Measurements from ENCODE around the gene KNDC1.

KNDC1 gene

GRCh38 chr10:133199992-133200611 is 40.1 kb downstream of the KNDC1 start:
- no peak for TF ChIP-seq CTCF (IDR thresholded peaks at IDR 0.05; ENCODE audit: extremely low read depth, missing control alignments)
- DNase-seq (ENCODE audit: low spot score): no peak

DNA sequence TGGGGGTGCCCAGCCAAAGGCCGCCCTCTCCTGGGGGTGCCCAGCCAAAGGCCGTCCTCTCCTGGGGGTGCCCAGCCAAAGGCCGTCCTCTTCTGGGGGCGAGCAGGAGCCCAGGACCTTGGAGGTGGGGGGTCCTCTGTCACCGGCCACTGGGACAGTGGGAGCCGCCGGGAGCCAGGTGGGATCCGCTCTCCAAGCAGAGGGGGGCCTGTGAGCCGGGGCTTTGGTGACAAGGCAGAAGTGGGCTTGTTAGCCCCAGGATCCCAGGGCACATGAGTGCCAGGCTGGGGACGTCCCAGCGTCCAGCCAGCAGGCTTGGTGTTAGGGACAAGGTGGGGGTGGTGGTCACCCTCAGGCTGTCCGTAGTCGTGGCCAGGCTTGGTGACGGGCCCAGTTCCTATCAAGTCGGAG is 40.6 kb downstream of the KNDC1 start:
- no peak for DNase-seq (ENCODE audit: low spot score)
- no peak for TF ChIP-seq CTCF (IDR thresholded peaks at IDR 0.05; ENCODE audit: extremely low read depth, missing control alignments)

GRCh38 chr10:133201151-133201947 is 41.3 kb downstream of the KNDC1 start:
- TF ChIP-seq CTCF (IDR thresholded peaks at IDR 0.05; ENCODE audit: extremely low read depth, missing control alignments): no peak
- DNase-seq (ENCODE audit: low spot score): no peak

GRCh38 chr10:133201948-133202725 is 42.1 kb downstream of the KNDC1 start:
- DNase-seq (ENCODE audit: low spot score): no peak
- no peak for TF ChIP-seq CTCF (IDR thresholded peaks at IDR 0.05; ENCODE audit: extremely low read depth, missing control alignments)

- TF ChIP-seq CTCF (IDR thresholded peaks at IDR 0.05; ENCODE audit: extremely low read depth, missing control alignments): no peak
- DNase-seq (ENCODE audit: low spot score): no peak
These were observed 43.0 kb downstream of the KNDC1 start for GRCh38 chr10:133202778-133203651.

- no peak for DNase-seq (ENCODE audit: low spot score)
- TF ChIP-seq CTCF (IDR thresholded peaks at IDR 0.05; ENCODE audit: extremely low read depth, missing control alignments): no peak
These were observed 43.7 kb downstream of the KNDC1 start for GRCh38 chr10:133203652-133204195.
